HT1080 (cell line): Measurements from ENCODE around the gene DLG2. TPM values are rescaled to one million over a fixed set of nuclear protein-coding genes. Genes with fewer than 3 reads are reported as not detected.
A peak's percentile ranks its signal among the peaks of the same experiment; 100 is the strongest.
"Not testable (repeated sequence)": the region's sequence is repeated elsewhere in the genome, so short reads cannot be mapped to it uniquely, and the experiment has no call there.

ENCODE experiments used
- DNase-seq: peaks from one replicate; pipeline ENCODE4 v3.0.0-alpha.2; 2015; ENCODE audit warnings: low read depth
- total RNA-seq: library from RNA; depleted of rRNA; stranded (reverse); fragments of >200 nt; shearing (Covaris generic); gene quantifications from 2 replicates; pipeline ENCODE4 v1.2.3, GENCODE V29; 2014

The DLG2 gene
- total RNA-seq, 1 experiment from 2014 or later = 0.34 TPM

- DNase-seq = no peak
Observed at GRCh38 chr11:84853841-84854497, 773.2 kb downstream of the DLG2 start.

GRCh38 chr11:84847842-84848241, 779.3 kb downstream of the DLG2 start:
- DNase-seq = no peak

GRCh38 chr11:84840201-84840600, 786.9 kb downstream of the DLG2 start:
- not testable (repeated sequence) for DNase-seq

- no peak for DNase-seq
Observed at GRCh38 chr11:84837402-84838069, 789.6 kb downstream of the DLG2 start.

- DNase-seq = no peak
Observed at GRCh38 chr11:84836371-84836770, 790.8 kb downstream of the DLG2 start.

- no peak for DNase-seq
Observed at GRCh38 chr11:84833488-84834088, 793.6 kb downstream of the DLG2 start.

- DNase-seq = no peak
Observed at GRCh38 chr11:84830372-84830771, 796.8 kb downstream of the DLG2 start.

- DNase-seq = no peak
Observed at GRCh38 chr11:84829162-84829561, 798.0 kb downstream of the DLG2 start.

- no peak for DNase-seq
Observed at GRCh38 chr11:84828616-84829015, 798.5 kb downstream of the DLG2 start.

GRCh38 chr11:84825106-84825660, 802.0 kb downstream of the DLG2 start:
- DNase-seq = no peak

- no peak for DNase-seq
Observed at GRCh38 chr11:84824624-84825023, 802.5 kb downstream of the DLG2 start.

GRCh38 chr11:84819537-84819936, 807.6 kb downstream of the DLG2 start:
- peak; percentile 12 for DNase-seq

GRCh38 chr11:84819128-84819527, 808.0 kb downstream of the DLG2 start:
- DNase-seq = peak; percentile 60

- DNase-seq = peak; percentile 82
Observed at GRCh38 chr11:84817998-84818397, 809.1 kb downstream of the DLG2 start.

- DNase-seq = no peak
Observed at GRCh38 chr11:84812471-84812969, 814.6 kb downstream of the DLG2 start.

- DNase-seq = no peak
Observed at GRCh38 chr11:84806354-84806753, 820.8 kb downstream of the DLG2 start.

- no peak for DNase-seq
Observed at GRCh38 chr11:84804041-84804440, 823.1 kb downstream of the DLG2 start.

- peak; percentile 38 for DNase-seq
Observed at GRCh38 chr11:84800755-84801346, 826.3 kb downstream of the DLG2 start.

GRCh38 chr11:84799112-84799511, 828.0 kb downstream of the DLG2 start:
- no peak for DNase-seq

- DNase-seq = no peak
Observed at GRCh38 chr11:84795698-84796097, 831.4 kb downstream of the DLG2 start.

- DNase-seq = no peak
Observed at GRCh38 chr11:84794663-84795443, 832.3 kb downstream of the DLG2 start.
